Measurements from ENCODE around the gene PCNX4.

DNA sequence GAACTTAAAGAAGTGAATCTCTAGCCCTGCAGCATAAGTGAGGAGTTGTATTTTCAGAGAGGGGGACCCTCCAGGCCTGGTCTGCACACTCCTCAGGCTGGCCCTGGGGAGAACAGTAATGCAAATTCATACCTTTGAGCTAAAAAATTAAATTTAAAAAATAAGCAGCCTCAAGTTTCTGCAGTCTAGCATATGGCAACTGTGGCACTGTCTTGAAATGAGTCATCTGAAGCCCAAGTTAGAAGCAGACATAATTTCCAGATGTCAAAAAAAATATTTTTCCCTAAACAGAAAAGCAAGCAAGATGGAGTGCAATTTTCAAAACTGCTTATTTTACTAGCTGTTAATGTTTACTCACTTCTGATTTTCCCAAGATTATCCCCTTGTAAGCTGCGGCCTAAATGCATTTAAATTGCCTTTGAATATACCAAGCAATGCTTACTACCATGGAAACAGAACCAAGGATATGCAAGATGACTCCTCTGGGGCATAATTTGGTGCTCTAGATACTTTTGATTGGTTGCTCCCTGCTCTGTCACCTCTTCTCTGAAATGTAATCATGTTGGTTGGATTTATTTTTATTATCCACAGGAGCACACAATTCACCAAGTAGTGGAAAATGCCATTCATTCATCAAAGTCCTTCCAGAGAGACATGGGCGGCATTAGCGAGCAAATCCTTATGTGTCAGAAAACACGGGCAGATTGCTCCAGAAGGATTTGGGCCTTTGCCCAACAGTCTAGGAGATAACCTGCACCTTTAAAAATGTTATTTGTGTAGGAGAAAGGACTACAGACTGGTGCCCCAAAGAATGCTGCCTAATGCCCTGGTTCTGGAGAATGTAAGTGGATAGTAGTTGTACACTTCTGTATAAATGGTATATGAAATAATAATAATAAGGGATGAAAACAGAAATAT is 98.5 kb downstream of the PCNX4 start:
- no peak for TF ChIP-seq POLR2A (IDR thresholded peaks at IDR 0.05)
- TF ChIP-seq, protein P1, sequence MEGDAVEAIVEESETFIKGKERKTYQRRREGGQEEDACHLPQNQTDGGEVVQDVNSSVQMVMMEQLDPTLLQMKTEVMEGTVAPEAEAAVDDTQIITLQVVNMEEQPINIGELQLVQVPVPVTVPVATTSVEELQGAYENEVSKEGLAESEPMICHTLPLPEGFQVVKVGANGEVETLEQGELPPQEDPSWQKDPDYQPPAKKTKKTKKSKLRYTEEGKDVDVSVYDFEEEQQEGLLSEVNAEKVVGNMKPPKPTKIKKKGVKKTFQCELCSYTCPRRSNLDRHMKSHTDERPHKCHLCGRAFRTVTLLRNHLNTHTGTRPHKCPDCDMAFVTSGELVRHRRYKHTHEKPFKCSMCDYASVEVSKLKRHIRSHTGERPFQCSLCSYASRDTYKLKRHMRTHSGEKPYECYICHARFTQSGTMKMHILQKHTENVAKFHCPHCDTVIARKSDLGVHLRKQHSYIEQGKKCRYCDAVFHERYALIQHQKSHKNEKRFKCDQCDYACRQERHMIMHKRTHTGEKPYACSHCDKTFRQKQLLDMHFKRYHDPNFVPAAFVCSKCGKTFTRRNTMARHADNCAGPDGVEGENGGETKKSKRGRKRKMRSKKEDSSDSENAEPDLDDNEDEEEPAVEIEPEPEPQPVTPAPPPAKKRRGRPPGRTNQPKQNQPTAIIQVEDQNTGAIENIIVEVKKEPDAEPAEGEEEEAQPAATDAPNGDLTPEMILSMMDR (IDR thresholded peaks at IDR 0.05 in 4 of 5, conservative IDR thresholded peaks at IDR 0.05 in 1 of 5), result no peak
